NCI-H1436 treated with DMSO at 0.1 percent for 48 hours (cell line): ENCODE data around the gene APRT.
"Not testable (repeated sequence)": the region's sequence is repeated elsewhere in the genome, so short reads cannot be mapped to it uniquely, and the experiment has no call there.

ENCODE experiments used
- DNase-seq: peaks from one replicate; lab custom pipeline; 2025; lab: John Stamatoyannopoulos, UW

APRT gene

GRCh38 chr16:88788749-88789148 lies 23.0 kb downstream of the APRT start:
- not testable (repeated sequence) for DNase-seq

- no peak for DNase-seq
These were observed 24.0 kb downstream of the APRT start for GRCh38 chr16:88787579-88788314.

- DNase-seq = no peak
These were observed 26.4 kb downstream of the APRT start, which contains the start of gene PIEZO1 for GRCh38 chr16:88785106-88785924. TSS of gene PIEZO1 (minus strand) at chr16:88785220. CDS start at chr16:88784964, 256 bp downstream.

- DNase-seq = no peak
These were observed 26.9 kb downstream of the APRT start for GRCh38 chr16:88784856-88785105.

GRCh38 chr16:88784074-88784855 lies 27.5 kb downstream of the APRT start:
- no peak for DNase-seq

- no peak for DNase-seq
These were observed 28.2 kb downstream of the APRT start for GRCh38 chr16:88783391-88784073.

GRCh38 chr16:88782454-88783390 lies 29.0 kb downstream of the APRT start:
- no peak for DNase-seq

GRCh38 chr16:88781140-88782077 lies 30.3 kb downstream of the APRT start:
- no peak for DNase-seq

GRCh38 chr16:88780142-88781062 lies 31.3 kb downstream of the APRT start:
- DNase-seq = no peak

- DNase-seq = no peak
These were observed 32.2 kb downstream of the APRT start for GRCh38 chr16:88779406-88780141.

- no peak for DNase-seq
These were observed 33.1 kb downstream of the APRT start for GRCh38 chr16:88778541-88779065.

GRCh38 chr16:88778271-88778525 lies 33.5 kb downstream of the APRT start:
- DNase-seq = no peak

GRCh38 chr16:88777471-88778270 lies 34.1 kb downstream of the APRT start:
- DNase-seq = no peak

GRCh38 chr16:88775825-88776224 lies 35.9 kb downstream of the APRT start:
- DNase-seq = no peak

- no peak for DNase-seq
These were observed 37.0 kb downstream of the APRT start for GRCh38 chr16:88774544-88775393.

GRCh38 chr16:88773812-88774291 lies 37.9 kb downstream of the APRT start:
- DNase-seq = no peak
